ENCODE measurements around the gene DDX47. TPM values are rescaled to one million over a fixed set of nuclear protein-coding genes. Genes with fewer than 3 reads are reported as not detected.
A peak's percentile ranks its signal among the peaks of the same experiment; 100 is the strongest.

DDX47 gene
- total and polyA plus RNA-seq, 2 experiments from 2014 or later = 54.0 to 90.8 TPM

DNA sequence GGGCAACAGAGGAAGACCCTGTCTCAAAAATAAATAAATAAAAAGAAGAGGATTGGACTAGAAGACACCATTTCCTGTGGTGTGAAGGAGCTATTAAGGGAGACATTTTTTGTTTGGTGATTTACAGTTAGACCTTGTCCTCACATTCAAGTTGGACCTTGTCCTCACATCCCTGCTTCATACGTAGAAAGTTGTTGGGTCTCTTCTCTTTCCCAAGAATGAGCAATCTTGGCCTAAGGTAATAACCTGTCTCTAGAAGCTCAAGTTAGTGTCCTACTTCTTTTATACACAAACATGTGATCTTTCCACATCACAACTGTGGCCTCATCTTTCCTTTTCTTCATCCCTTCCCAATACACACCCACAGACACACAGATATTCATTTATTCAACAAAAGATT is 14.7 kb upstream of the DDX47 start:
- no peaks in the 10 kb centered on the region for H4K20me1 ChIP-seq (replicated peaks; ENCODE audit: insufficient read depth)
- Mint-ChIP-seq H3K4me3 (no peak overlapping the region), H3K4me1 (peaks cover 4% of the 10 kb centered on the region; the same call in 1 of the 3 replicates), H3K9me3 (peaks cover 4% of the 10 kb centered on the region; the same call in 1 of the 3 replicates), H3K36me3 (ENCODE audit: low read depth) (no peaks in the 10 kb centered on the region), H3K27me3 (ENCODE audit: insufficient read depth, low read depth, poor library complexity) (no peaks in the 10 kb centered on the region), H3K27ac (no peak overlapping the region)
- TF ChIP-seq ZNF331 (CRISPR knock-in tag; IDR thresholded peaks at IDR 0.05; ENCODE audit: low read depth) (no peak), EZH2phosphoT487 (IDR thresholded peaks at IDR 0.05; ENCODE audit: unreplicated experiment) (no peak), NANOG (IDR thresholded peaks at IDR 0.05; ENCODE audit: borderline replicate concordance) (no peak), EZH2 (IDR thresholded peaks at IDR 0.05; ENCODE audit: low read depth, unreplicated experiment) (no peak), CREB1 (CRISPR knock-in tag; IDR thresholded peaks at IDR 0.05; ENCODE audit: low read depth) (no peak), JUNB (IDR thresholded peaks at IDR 0.05; ENCODE audit: unreplicated experiment) (no peak)
- no peak overlapping the region for H3K27ac ChIP-seq (ENCODE audit: low read depth)
- no peak overlapping the region for H2AFZ ChIP-seq
- H3F3A ChIP-seq (replicated peaks; ENCODE audit: low read depth) = no peaks in the 10 kb centered on the region
- no peak overlapping the region for H3K4me2 ChIP-seq
- no peak for DNase-seq (ENCODE audit: low spot score)
- H3K27me3 ChIP-seq (ENCODE audit: insufficient read depth) = no peaks in the 10 kb centered on the region
- ATAC-seq = no peak
- H3K79me2 ChIP-seq (replicated peaks; ENCODE audit: insufficient read depth) = no peaks in the 10 kb centered on the region
- no peaks in the 10 kb centered on the region for H3K36me3 ChIP-seq (ENCODE audit: insufficient read depth)
- no peaks in the 10 kb centered on the region for H3K9me2 ChIP-seq (ENCODE audit: insufficient read depth)
- H3K4me3 ChIP-seq = no peak overlapping the region
- H3K4me1 ChIP-seq (ENCODE audit: insufficient read depth) = no peaks in the 10 kb centered on the region

DNA sequence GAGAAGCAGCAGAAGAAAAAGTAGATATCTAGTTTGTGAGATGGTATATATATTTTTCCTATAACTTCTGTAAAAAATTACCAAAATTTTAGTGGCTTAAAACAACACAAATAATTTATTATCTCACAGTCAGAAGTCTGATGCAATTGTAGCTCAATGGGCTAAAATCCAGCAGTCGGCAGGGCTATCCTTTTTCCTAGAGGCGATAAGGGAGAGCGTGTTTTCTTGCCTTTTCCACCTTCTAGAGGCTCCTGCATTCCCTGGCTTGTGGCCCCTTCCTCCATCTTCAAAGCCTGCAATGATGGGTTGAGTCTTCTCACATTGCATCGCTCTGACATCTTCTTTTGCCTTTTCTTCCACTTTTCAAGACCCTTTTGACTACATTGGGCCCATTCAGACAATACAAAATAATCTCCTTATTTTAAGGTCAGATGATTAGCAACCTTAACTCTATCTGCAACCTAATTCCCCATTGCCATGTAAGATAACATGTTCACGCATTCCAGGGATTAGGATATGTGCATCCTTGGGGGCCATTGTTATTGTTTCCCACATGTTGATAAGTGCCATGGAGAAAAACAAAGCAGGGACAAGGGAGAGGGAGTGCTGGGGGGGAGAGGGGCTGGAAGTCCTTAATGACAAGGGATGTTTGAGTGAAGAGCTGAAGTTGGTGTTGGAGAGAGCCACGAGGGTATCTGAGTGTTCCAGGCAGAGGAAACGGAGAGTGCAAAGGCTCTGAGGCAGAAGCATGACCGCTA is 13.8 kb upstream of the DDX47 start:
- no peak overlapping the region for H3K27ac ChIP-seq (ENCODE audit: low read depth)
- Mint-ChIP-seq H3K9me3 (peaks cover 4% of the 10 kb centered on the region; the same call in 1 of the 3 replicates), H3K27ac (no peak overlapping the region), H3K36me3 (ENCODE audit: low read depth) (no peaks in the 10 kb centered on the region), H3K4me1 (peaks cover 4% of the 10 kb centered on the region; the same call in 1 of the 3 replicates), H3K4me3 (no peak overlapping the region), H3K27me3 (ENCODE audit: insufficient read depth, low read depth, poor library complexity) (no peaks in the 10 kb centered on the region)
- H3K79me2 ChIP-seq (replicated peaks; ENCODE audit: insufficient read depth) = no peaks in the 10 kb centered on the region
- ATAC-seq (no peak; the same call in 2 of the 3 replicates), DNase-seq (ENCODE audit: low spot score) (no peak)
- peak overlapping the region; percentile 81; the same call in 1 of the 2 replicates for H2AFZ ChIP-seq
- no peaks in the 10 kb centered on the region for H3K36me3 ChIP-seq (ENCODE audit: insufficient read depth)
- H4K20me1 ChIP-seq (replicated peaks; ENCODE audit: insufficient read depth) = no peaks in the 10 kb centered on the region
- H3K9me2 ChIP-seq (ENCODE audit: insufficient read depth) = no peaks in the 10 kb centered on the region
- H3K4me3 ChIP-seq = no peak overlapping the region
- H3K4me2 ChIP-seq = no peak overlapping the region
- H3F3A ChIP-seq (replicated peaks; ENCODE audit: low read depth) = no peaks in the 10 kb centered on the region
- no peaks in the 10 kb centered on the region for H3K27me3 ChIP-seq (ENCODE audit: insufficient read depth)
- H3K4me1 ChIP-seq (ENCODE audit: insufficient read depth) = no peaks in the 10 kb centered on the region
- TF ChIP-seq, protein P1, sequence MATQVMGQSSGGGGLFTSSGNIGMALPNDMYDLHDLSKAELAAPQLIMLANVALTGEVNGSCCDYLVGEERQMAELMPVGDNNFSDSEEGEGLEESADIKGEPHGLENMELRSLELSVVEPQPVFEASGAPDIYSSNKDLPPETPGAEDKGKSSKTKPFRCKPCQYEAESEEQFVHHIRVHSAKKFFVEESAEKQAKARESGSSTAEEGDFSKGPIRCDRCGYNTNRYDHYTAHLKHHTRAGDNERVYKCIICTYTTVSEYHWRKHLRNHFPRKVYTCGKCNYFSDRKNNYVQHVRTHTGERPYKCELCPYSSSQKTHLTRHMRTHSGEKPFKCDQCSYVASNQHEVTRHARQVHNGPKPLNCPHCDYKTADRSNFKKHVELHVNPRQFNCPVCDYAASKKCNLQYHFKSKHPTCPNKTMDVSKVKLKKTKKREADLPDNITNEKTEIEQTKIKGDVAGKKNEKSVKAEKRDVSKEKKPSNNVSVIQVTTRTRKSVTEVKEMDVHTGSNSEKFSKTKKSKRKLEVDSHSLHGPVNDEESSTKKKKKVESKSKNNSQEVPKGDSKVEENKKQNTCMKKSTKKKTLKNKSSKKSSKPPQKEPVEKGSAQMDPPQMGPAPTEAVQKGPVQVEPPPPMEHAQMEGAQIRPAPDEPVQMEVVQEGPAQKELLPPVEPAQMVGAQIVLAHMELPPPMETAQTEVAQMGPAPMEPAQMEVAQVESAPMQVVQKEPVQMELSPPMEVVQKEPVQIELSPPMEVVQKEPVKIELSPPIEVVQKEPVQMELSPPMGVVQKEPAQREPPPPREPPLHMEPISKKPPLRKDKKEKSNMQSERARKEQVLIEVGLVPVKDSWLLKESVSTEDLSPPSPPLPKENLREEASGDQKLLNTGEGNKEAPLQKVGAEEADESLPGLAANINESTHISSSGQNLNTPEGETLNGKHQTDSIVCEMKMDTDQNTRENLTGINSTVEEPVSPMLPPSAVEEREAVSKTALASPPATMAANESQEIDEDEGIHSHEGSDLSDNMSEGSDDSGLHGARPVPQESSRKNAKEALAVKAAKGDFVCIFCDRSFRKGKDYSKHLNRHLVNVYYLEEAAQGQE (IDR thresholded peaks at IDR 0.05; ENCODE audit: unreplicated experiment) = no peak
- TF ChIP-seq, protein P2, sequence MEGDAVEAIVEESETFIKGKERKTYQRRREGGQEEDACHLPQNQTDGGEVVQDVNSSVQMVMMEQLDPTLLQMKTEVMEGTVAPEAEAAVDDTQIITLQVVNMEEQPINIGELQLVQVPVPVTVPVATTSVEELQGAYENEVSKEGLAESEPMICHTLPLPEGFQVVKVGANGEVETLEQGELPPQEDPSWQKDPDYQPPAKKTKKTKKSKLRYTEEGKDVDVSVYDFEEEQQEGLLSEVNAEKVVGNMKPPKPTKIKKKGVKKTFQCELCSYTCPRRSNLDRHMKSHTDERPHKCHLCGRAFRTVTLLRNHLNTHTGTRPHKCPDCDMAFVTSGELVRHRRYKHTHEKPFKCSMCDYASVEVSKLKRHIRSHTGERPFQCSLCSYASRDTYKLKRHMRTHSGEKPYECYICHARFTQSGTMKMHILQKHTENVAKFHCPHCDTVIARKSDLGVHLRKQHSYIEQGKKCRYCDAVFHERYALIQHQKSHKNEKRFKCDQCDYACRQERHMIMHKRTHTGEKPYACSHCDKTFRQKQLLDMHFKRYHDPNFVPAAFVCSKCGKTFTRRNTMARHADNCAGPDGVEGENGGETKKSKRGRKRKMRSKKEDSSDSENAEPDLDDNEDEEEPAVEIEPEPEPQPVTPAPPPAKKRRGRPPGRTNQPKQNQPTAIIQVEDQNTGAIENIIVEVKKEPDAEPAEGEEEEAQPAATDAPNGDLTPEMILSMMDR (conservative IDR thresholded peaks at IDR 0.05; ENCODE audit: low read depth in 2 of 2) = no peak
- no peak for TF ChIP-seq JUNB (IDR thresholded peaks at IDR 0.05; ENCODE audit: unreplicated experiment)
- no peak for TF ChIP-seq NANOG (IDR thresholded peaks at IDR 0.05; ENCODE audit: borderline replicate concordance)
- no peak for TF ChIP-seq CREB1 (CRISPR knock-in tag; IDR thresholded peaks at IDR 0.05; ENCODE audit: low read depth)
- no peak for TF ChIP-seq EZH2 (IDR thresholded peaks at IDR 0.05; ENCODE audit: low read depth, unreplicated experiment)
- no peak for TF ChIP-seq ZNF331 (CRISPR knock-in tag; IDR thresholded peaks at IDR 0.05; ENCODE audit: low read depth)
- TF ChIP-seq, protein P3, sequence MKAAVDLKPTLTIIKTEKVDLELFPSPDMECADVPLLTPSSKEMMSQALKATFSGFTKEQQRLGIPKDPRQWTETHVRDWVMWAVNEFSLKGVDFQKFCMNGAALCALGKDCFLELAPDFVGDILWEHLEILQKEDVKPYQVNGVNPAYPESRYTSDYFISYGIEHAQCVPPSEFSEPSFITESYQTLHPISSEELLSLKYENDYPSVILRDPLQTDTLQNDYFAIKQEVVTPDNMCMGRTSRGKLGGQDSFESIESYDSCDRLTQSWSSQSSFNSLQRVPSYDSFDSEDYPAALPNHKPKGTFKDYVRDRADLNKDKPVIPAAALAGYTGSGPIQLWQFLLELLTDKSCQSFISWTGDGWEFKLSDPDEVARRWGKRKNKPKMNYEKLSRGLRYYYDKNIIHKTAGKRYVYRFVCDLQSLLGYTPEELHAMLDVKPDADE (IDR thresholded peaks at IDR 0.05) = no peak
- TF ChIP-seq EZH2phosphoT487 (IDR thresholded peaks at IDR 0.05; ENCODE audit: unreplicated experiment) = no peak
- no peak for TF ChIP-seq STAT1 (IDR thresholded peaks at IDR 0.05; ENCODE audit: unreplicated experiment)
- TF ChIP-seq ZNF114 (CRISPR knock-in tag; IDR thresholded peaks at IDR 0.05) = no peak
- TF ChIP-seq POLR2AphosphoS5 (IDR thresholded peaks at IDR 0.05; ENCODE audit: low read depth) = no peak

All from GM23338 (cell line).